ENCODE data around the gene UGT1A8.

GRCh38 chr2:233627331-233628025, 10.0 kb downstream of the UGT1A8 start:
- TF ChIP-seq POLR2A (IDR thresholded peaks at IDR 0.05; ENCODE audit: low read length), result no peak
- TF ChIP-seq GATA1 (IDR thresholded peaks at IDR 0.05; ENCODE audit: low read depth, low read length), result no peak

Measured in erythroblast (primary cell).